HepG2 (cell line): ENCODE measurements around the gene CCDC148. TPM values are rescaled to one million over a fixed set of nuclear protein-coding genes. Genes with fewer than 3 reads are reported as not detected.

Source experiments
- ATAC-seq: fragments of 200-7000 bp; cut with Tn5 transposase; 3 replicates; pipeline ENCODE4 v1.9.1; 2020; ENCODE audit warnings: mild to moderate bottlenecking, moderate library complexity
- BruUV-seq: library from RNA; stranded (reverse); fragments of 400-500 nt; replicated peaks from 2 replicates; lab custom pipeline; 2021; lab: Mats Ljungman, UMichigan
- CTCF ChIA-PET: fragments of 300-600 bp; formaldehyde crosslinking; extraction: SDS; loops from one replicate; lab custom pipeline; 2021; ENCODE audit warnings: low total read pairs, inconsistent platforms, low intra/inter-chr PET ratio; lab: Yijun Ruan, JAX
- POLR2A ChIA-PET: fragments of 350-600 bp; sonication (Branson Sonifier 250); formaldehyde crosslinking; loops from one replicate; lab custom pipeline; 2020; ENCODE audit warnings: antibody characterized with exemption, inconsistent platforms; lab: Yijun Ruan, JAX
- DNase-seq: peaks from one replicate; pipeline ENCODE4 v3.0.0-alpha.2; 2015; ENCODE audit warnings: low spot score
- FAIRE-seq: peaks from 3 replicates; lab custom pipeline; 2011; peaks lifted over from hg19 to GRCh38; lab: Jason Lieb, UNC
- H2AFZ ChIP-seq: one replicate; pipeline ENCODE4 v1.6.1; 2011; ENCODE audit warnings: low read length, inconsistent platforms
- H3K27ac ChIP-seq: fragments of 300-600 bp; 3 replicates; pipeline ENCODE4 v1.8.0; 2011; ENCODE audit warnings: mixed run types, mild to moderate bottlenecking, mixed read lengths, low read length, inconsistent platforms; ENCODE audit not compliant: insufficient read depth; ENCODE audit errors: extremely low read length
- H3K27me3 ChIP-seq, 2 experiments: fragments of 200-600 bp in 1 of 2; 2 replicates in 1 of 2; 3 replicates in 1 of 2; pipeline versions ENCODE4 v1.6.0 to v1.8.0; 2011; ENCODE audit warnings: low read length in 2 of 2, mild to moderate bottlenecking in 2 of 2, moderate library complexity in 2 of 2, inconsistent platforms in 1 of 2; ENCODE audit not compliant: insufficient read depth in 2 of 2, control insufficient read depth in 1 of 2
- H3K36me3 ChIP-seq, 2 experiments: fragments of 200-600 bp in 1 of 2; replicated peaks in 1 of 2; 2 replicates in 1 of 2; 3 replicates in 1 of 2; pipeline versions ENCODE4 v1.5.1 to v1.8.0; 2011; ENCODE audit warnings: low read length in 2 of 2, inconsistent platforms in 1 of 2; ENCODE audit not compliant: insufficient read depth in 2 of 2, control insufficient read depth in 1 of 2
- H3K4me1 ChIP-seq: 2 replicates; pipeline ENCODE4 v1.5.1; 2012; ENCODE audit warnings: low read length, inconsistent platforms; ENCODE audit not compliant: insufficient read depth
- H3K4me2 ChIP-seq: 2 replicates; pipeline ENCODE4 v1.6.0; 2011; ENCODE audit warnings: low read depth, low read length, inconsistent platforms
- H3K4me3 ChIP-seq, 3 experiments: fragments of 200-600 bp in 1 of 3; sonication (generic), shearing (Covaris generic) in 1 of 3; replicated peaks in 1 of 3; 2 replicates each; pipeline ENCODE4 v1.5.1; 2011 to 2016; ENCODE audit warnings: low read length in 3 of 3, inconsistent platforms in 2 of 3, low read depth in 2 of 3, mild to moderate bottlenecking in 2 of 3, control low read depth in 1 of 3, mixed read lengths in 1 of 3; ENCODE audit not compliant: insufficient read depth in 1 of 3
- H3K79me2 ChIP-seq: one replicate; pipeline ENCODE4 v1.6.1; 2011; ENCODE audit warnings: low read length, inconsistent platforms; ENCODE audit not compliant: insufficient read depth
- H3K9ac ChIP-seq: 2 replicates; pipeline ENCODE4 v1.6.0; 2011; ENCODE audit warnings: mild to moderate bottlenecking, low read depth, low read length, inconsistent platforms; ENCODE audit not compliant: insufficient read depth
- H3K9me3 ChIP-seq: 2 replicates; pipeline ENCODE4 v1.5.1; 2012; ENCODE audit warnings: mild to moderate bottlenecking, low read length
- H4K20me1 ChIP-seq: 2 replicates; pipeline ENCODE4 v1.6.0; 2011; ENCODE audit warnings: inconsistent platforms, mild to moderate bottlenecking, low read length, moderate library complexity; ENCODE audit not compliant: insufficient read depth
- HOXA9 ChIP-seq: sonication (generic); formaldehyde crosslinking; IDR thresholded peaks from 2 replicates; pipeline ENCODE4 v1.8.1; 2022; ENCODE audit warnings: missing genetic modification reagents, mild to moderate bottlenecking, moderate library complexity, borderline replicate concordance
- IRF9 ChIP-seq: sonication (generic); formaldehyde crosslinking; IDR thresholded peaks from 2 replicates; pipeline ENCODE4 v1.8.0; 2022; ENCODE audit warnings: missing genetic modification reagents, mild to moderate bottlenecking, borderline replicate concordance
- MTA3 ChIP-seq: sonication (generic); formaldehyde crosslinking; IDR thresholded peaks from 2 replicates; pipeline ENCODE4 v1.4.0; 2020; ENCODE audit warnings: missing genetic modification reagents
- SAFB2 ChIP-seq: sonication (generic); formaldehyde crosslinking; IDR thresholded peaks from 2 replicates; pipeline ENCODE4 v1.5.1; 2020; ENCODE audit warnings: missing genetic modification reagents, low read depth, mild to moderate bottlenecking, borderline replicate concordance
- ZNF562 ChIP-seq: sonication (generic); formaldehyde crosslinking; IDR thresholded peaks from 2 replicates; pipeline ENCODE4 v1.8.0; 2022; ENCODE audit warnings: missing genetic modification reagents, borderline replicate concordance
- ZNF564 ChIP-seq: sonication (generic); formaldehyde crosslinking; IDR thresholded peaks from 2 replicates; pipeline ENCODE4 v1.8.1; 2023; ENCODE audit warnings: mild to moderate bottlenecking, missing genetic modification reagents
- ZNF572 ChIP-seq: sonication (generic); formaldehyde crosslinking; IDR thresholded peaks from 2 replicates; pipeline ENCODE4 v1.5.1; 2020; ENCODE audit warnings: mild to moderate bottlenecking, missing genetic modification reagents
- ZZZ3 ChIP-seq: sonication (generic); formaldehyde crosslinking; IDR thresholded peaks from 2 replicates; pipeline ENCODE4 v1.4.0; 2020; ENCODE audit warnings: missing genetic modification reagents, mild to moderate bottlenecking, borderline replicate concordance
- WGBS: methylation state at CpG from one replicate; pipeline ENCODE4 v1.1.6; 2017; ENCODE audit warnings: low lambda C conversion rate; 5-methylcytosine and 5-hydroxymethylcytosine counted together
- in situ Hi-C: cut with HindIII; loops from 2 replicates; pipeline ENCODE4 v1.10.0; 2017; ENCODE audit warnings: low pct_unique_long_range_greater_than_20kb; ENCODE audit not compliant: extremely low pct_ligation_motif_present
- intact Hi-C: fragments of 100-400 bp; cut with micrococcal nuclease; formaldehyde crosslinking; loops from one replicate; pipeline ENCODE4 v1.10.0; 2022; ENCODE audit not compliant: unreplicated experiment
- polyA plus RNA-seq, 8 experiments: library from polyadenylated mRNA; depleted of rRNA in 3 of 8; stranded (reverse) in 7 of 8; unstranded in 1 of 8; fragments of >200 nt; fragmentation: Illumina TruSeq in 4 of 8; extraction: Trizol in 4 of 8; gene quantifications; 2 replicates each; pipeline versions ENCODE4 v1.2.1 to v1.2.3, GENCODE V29; 2011 to 2016; ENCODE audit warnings: low read depth in 4 of 8, missing spikeins in 1 of 8, mixed read lengths in 1 of 8; ENCODE audit not compliant: insufficient read depth in 1 of 8
- total RNA-seq, 5 experiments: library from RNA; depleted of rRNA; stranded (reverse); fragments of >200 nt; fragmentation: Illumina TruSeq; extraction: Trizol; gene quantifications; 2 replicates each; pipeline ENCODE4 v1.2.3, GENCODE V29; 2016; ENCODE audit warnings: low read depth in 1 of 5

CCDC148 gene
- total and polyA plus RNA-seq, 2 of the 13 experiments (the other 11 are each of a cell fraction or from before 2014, with no cell fraction given) = 0.30 to 0.49 TPM

- no TSS peak for BruUV-seq
- POLR2A ChIA-PET = no interaction called here
- CTCF ChIA-PET = no interaction called here
- H4K20me1 ChIP-seq = no peaks in the 10 kb centered on the region
- H3K27ac ChIP-seq = no peak overlapping the region
- no peak for DNase-seq
- H3K9ac ChIP-seq = no peak overlapping the region
- no peak overlapping the region for H3K4me2 ChIP-seq
- no peak overlapping the region for H2AFZ ChIP-seq
- in situ Hi-C loops = no loop called here
- intact Hi-C loops = no loop called here
- 10% methylated on average over 3 of the region's 3 CpGs for WGBS
- TF ChIP-seq ZZZ3 (CRISPR knock-in tag) (no peak), ZNF564 (CRISPR knock-in tag) (peak; percentile 96)
- H3K9me3 ChIP-seq = no peaks in the 10 kb centered on the region
- no peaks in the 10 kb centered on the region for H3K4me1 ChIP-seq
- ATAC-seq = no peak
- no peaks in the 10 kb centered on the region for H3K79me2 ChIP-seq
- H3K36me3 ChIP-seq = no peaks in the 10 kb centered on the region
- FAIRE-seq = no peak
- H3K4me3 ChIP-seq = no peak overlapping the region
- no peaks in the 10 kb centered on the region for H3K27me3 ChIP-seq
These were observed 74.6 kb downstream of the CCDC148 start for GRCh38 chr2:158381978-158382377.

GRCh38 chr2:158381205-158381604 is 75.3 kb downstream of the CCDC148 start:
- FAIRE-seq = no peak
- no peak overlapping the region for H3K27ac ChIP-seq
- TF ChIP-seq HOXA9 (CRISPR knock-in tag) (no peak), ZNF572 (CRISPR knock-in tag) (no peak), IRF9 (CRISPR knock-in tag) (no peak), ZNF562 (CRISPR knock-in tag) (no peak), MTA3 (CRISPR knock-in tag) (no peak), SAFB2 (CRISPR knock-in tag) (no peak)
- TF ChIP-seq, all 625 proteins: peak for 0
- Histone ChIP-seq H3K79me2 (no peaks in the 10 kb centered on the region), H3K9ac (no peak overlapping the region), H4K20me1 (no peaks in the 10 kb centered on the region), H3K27me3 (no peaks in the 10 kb centered on the region; a peak in 1 of 5 replicates), H2AFZ (no peak overlapping the region), H3K4me3 (no peak overlapping the region), H3K36me3 (no peaks in the 10 kb centered on the region), H3K4me2 (no peak overlapping the region), H3K4me1 (no peaks in the 10 kb centered on the region), H3K9me3 (no peaks in the 10 kb centered on the region)
- ChIA-PET CTCF (no interaction called here), POLR2A (no interaction called here)
- 9% methylated on average over 3 of the region's 3 CpGs for WGBS
- in situ Hi-C loops (no loop called here), intact Hi-C loops (no loop called here)
- no peak; the same call in 1 of the 3 replicates for ATAC-seq
- DNase-seq = no peak
- BruUV-seq = no TSS peak
